OCI-LY1 (cell line): ENCODE measurements around the gene EPAS1.

Experiments used
- H2AFZ ChIP-seq: fragments of 200-600 bp; sonication (generic), shearing (Covaris generic); 2 replicates; pipeline ENCODE4 v1.6.0; 2014; ENCODE audit warnings: antibody characterized with exemption, mild to moderate bottlenecking, low read length
- H3F3A ChIP-seq: fragments of 200-600 bp; sonication (generic), shearing (Covaris generic); 2 replicates; pipeline ENCODE4 v1.6.0; 2014; ENCODE audit warnings: mild to moderate bottlenecking, antibody characterized with exemption, low read length, moderate library complexity; ENCODE audit not compliant: insufficient read depth
- H3K27ac ChIP-seq: fragments of 200-600 bp; sonication (generic); 2 replicates; pipeline ENCODE4 v1.5.1; 2014; ENCODE audit warnings: low read length, mixed run types, mild to moderate bottlenecking, low read depth; ENCODE audit not compliant: poor library complexity, severe bottlenecking
- H3K27me3 ChIP-seq: fragments of 200-600 bp; sonication (generic); 2 replicates; pipeline ENCODE4 v1.6.0; 2014; ENCODE audit warnings: antibody characterized with exemption, mild to moderate bottlenecking, low read length, moderate library complexity; ENCODE audit not compliant: insufficient read depth
- H3K36me3 ChIP-seq: fragments of 200-600 bp; sonication (generic); 2 replicates; pipeline ENCODE4 v1.6.1; 2014; ENCODE audit warnings: mild to moderate bottlenecking, antibody characterized with exemption, low read length, moderate library complexity, mixed read lengths; ENCODE audit not compliant: insufficient read depth
- H3K4me1 ChIP-seq: fragments of 200-600 bp; sonication (generic); 2 replicates; pipeline ENCODE4 v1.5.1; 2014; ENCODE audit warnings: mild to moderate bottlenecking, low read length, moderate library complexity; ENCODE audit not compliant: insufficient read depth, severe bottlenecking
- H3K4me2 ChIP-seq: fragments of 200-600 bp; sonication (generic), shearing (Covaris generic); 2 replicates; pipeline ENCODE4 v1.6.1; 2014; ENCODE audit warnings: low read length
- H3K4me3 ChIP-seq: fragments of 200-600 bp; sonication (generic); 2 replicates; pipeline ENCODE4 v1.5.1; 2014; ENCODE audit warnings: low read length, low read depth, mild to moderate bottlenecking, mixed read lengths; ENCODE audit not compliant: poor library complexity, severe bottlenecking
- H3K79me2 ChIP-seq: fragments of 200-600 bp; shearing (Covaris generic); 2 replicates; pipeline ENCODE4 v1.6.1; 2016; ENCODE audit warnings: mixed run types, low read length, mixed read lengths; ENCODE audit not compliant: insufficient read depth
- H3K9ac ChIP-seq: fragments of 200-600 bp; sonication (generic), shearing (Covaris generic); 2 replicates; pipeline ENCODE4 v1.6.1; 2014; ENCODE audit warnings: mild to moderate bottlenecking, low read length, mixed read lengths
- H3K9me2 ChIP-seq: fragments of 200-600 bp; sonication (generic), shearing (Covaris generic); 2 replicates; pipeline ENCODE4 v1.6.1; 2014; ENCODE audit warnings: low read depth, mild to moderate bottlenecking, low read length, mixed read lengths
- H3K9me3 ChIP-seq: fragments of 200-600 bp; shearing (Covaris generic); 2 replicates; pipeline ENCODE4 v1.6.1; 2014; ENCODE audit warnings: low read length, mixed read lengths
- H4K20me1 ChIP-seq: fragments of 200-600 bp; sonication (generic), shearing (Covaris generic); 2 replicates; pipeline ENCODE4 v1.6.0; 2016; ENCODE audit warnings: mild to moderate bottlenecking, low read length; ENCODE audit not compliant: insufficient read depth
- EZH2 ChIP-seq: fragments of 200-600 bp; sonication (generic), shearing (Covaris generic); IDR thresholded peaks from 2 replicates; pipeline ENCODE4 v1.8.0; 2017; ENCODE audit warnings: borderline replicate concordance, mixed run types, mild to moderate bottlenecking, antibody characterized with exemption, low read length, moderate library complexity, mixed read lengths
- TF ChIP-seq, protein P1 (sequence below): fragments of 200-600 bp; sonication (generic), shearing (Covaris generic); IDR thresholded peaks from 2 replicates; pipeline ENCODE4 v1.5.1; 2017; ENCODE audit warnings: mild to moderate bottlenecking, antibody characterized with exemption, low read length, moderate library complexity, mixed read lengths

Gene EPAS1

DNA sequence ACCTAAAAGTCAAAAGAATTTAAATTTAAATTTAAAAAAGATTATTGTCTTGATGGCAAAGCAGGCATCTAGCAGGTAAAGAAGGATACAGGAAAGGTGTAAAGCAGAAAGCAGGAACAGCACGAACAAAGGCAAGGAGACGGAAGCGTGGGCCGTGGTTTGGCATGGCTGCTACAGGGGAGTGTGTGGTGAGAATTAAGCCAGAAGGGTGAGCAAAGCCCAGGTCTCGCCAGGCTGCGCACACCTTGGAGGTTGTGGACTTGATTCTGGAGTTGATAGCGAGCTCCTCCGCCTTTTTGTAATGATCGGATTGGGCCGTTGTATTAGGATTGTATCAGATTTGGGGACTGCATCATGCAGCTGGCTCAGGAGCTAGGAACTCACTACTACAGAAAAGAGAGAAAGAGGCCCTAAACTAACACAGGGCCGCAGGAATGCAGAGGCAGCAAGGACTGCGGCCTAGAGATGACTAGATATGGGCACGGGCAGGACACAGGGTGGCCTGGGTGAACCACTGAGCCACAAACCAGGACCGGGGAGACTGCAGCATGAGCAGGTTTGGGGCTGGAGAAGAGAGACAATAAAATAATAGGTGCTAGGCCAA lies 110.7 kb downstream of the EPAS1 start:
- Histone ChIP-seq H3K9ac (no peak overlapping the region), H3K27ac (no peak overlapping the region), H3K4me2 (no peak overlapping the region), H3K9me2 (no peaks in the 10 kb centered on the region), H4K20me1 (no peaks in the 10 kb centered on the region), H3K4me1 (no peaks in the 10 kb centered on the region), H3K79me2 (no peaks in the 10 kb centered on the region), H2AFZ (no peak overlapping the region), H3K4me3 (no peak overlapping the region), H3K27me3 (peaks cover 16% of the 10 kb centered on the region; the same call in 1 of the 2 replicates), H3K9me3 (no peaks in the 10 kb centered on the region), H3K36me3 (no peaks in the 10 kb centered on the region), H3F3A (no peaks in the 10 kb centered on the region)
- no peak for TF ChIP-seq EZH2
- TF ChIP-seq, protein P1, sequence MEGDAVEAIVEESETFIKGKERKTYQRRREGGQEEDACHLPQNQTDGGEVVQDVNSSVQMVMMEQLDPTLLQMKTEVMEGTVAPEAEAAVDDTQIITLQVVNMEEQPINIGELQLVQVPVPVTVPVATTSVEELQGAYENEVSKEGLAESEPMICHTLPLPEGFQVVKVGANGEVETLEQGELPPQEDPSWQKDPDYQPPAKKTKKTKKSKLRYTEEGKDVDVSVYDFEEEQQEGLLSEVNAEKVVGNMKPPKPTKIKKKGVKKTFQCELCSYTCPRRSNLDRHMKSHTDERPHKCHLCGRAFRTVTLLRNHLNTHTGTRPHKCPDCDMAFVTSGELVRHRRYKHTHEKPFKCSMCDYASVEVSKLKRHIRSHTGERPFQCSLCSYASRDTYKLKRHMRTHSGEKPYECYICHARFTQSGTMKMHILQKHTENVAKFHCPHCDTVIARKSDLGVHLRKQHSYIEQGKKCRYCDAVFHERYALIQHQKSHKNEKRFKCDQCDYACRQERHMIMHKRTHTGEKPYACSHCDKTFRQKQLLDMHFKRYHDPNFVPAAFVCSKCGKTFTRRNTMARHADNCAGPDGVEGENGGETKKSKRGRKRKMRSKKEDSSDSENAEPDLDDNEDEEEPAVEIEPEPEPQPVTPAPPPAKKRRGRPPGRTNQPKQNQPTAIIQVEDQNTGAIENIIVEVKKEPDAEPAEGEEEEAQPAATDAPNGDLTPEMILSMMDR = no peak

DNA sequence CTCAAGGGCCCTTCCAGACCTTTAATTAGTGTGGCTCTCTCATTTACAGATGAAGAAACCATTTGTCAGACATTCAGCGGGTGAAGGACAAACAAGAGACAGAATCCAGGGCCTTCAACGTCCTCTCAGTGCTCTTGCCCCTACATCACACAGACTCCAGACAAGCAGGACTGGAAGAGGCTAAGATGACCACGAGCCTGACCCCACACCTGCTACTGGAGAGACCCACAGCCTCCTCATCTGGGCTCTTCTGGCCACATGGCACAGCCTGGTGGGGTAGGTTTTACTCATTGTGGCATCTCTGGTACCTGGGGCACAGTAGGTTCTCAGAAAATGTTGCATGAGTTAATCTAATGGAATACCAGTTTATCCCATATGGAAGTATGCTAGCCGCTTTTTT lies 112.5 kb downstream of the EPAS1 start:
- Histone ChIP-seq H3K9ac (no peak overlapping the region), H3K4me2 (no peak overlapping the region)

DNA sequence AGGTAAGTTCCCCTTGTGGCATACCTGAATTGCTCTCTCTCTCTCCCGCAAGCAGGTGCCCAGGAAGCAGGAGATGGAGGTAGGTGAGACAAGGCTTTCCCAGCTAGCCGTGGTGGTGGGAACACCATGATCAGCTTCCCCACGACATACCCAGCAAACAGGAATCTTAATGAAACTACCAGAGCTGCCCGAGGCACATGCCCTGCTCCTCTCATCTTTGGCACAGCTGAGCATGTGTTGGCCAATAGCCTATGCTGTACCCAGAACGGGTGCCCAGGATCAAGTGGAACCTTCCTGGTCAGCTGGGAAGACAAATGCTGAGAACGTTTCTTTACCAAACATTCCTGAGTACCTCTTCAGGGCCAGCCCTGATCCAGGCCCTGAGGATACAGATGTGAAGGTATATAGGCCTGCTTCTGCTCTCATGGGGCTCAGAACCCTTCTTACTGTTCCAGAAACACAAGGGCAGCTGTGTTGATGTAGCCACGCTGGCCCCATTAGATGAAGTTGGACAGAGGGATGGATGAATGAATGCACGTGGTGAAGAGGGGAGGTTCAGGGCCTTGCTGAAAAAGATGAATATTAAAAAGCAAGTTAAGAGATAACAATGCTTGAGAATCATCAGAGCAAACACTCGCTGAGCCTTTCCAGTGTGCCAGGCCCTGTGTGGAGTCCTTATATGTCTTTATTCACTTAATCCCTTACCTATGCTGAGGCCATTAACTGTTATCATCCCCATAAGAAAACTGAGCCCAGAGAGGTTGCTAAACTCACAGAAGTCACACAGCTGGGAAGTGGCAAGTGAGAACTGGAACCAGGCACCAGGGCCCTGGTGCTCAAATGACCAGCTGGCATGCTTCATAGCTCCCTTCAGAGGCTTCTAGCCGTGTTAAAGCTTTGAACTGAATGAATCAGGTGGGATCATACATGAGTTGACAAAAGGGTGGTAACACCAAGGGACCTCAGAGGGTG lies 113.4 kb downstream of the EPAS1 start:
- no peaks in the 10 kb centered on the region for H3K4me1 ChIP-seq
- no peaks in the 10 kb centered on the region for H3K36me3 ChIP-seq
- no peak overlapping the region for H3K27ac ChIP-seq
- H3K4me2 ChIP-seq = no peak overlapping the region
- H3K9me3 ChIP-seq = no peaks in the 10 kb centered on the region
- no peak overlapping the region for H3K9ac ChIP-seq
- TF ChIP-seq EZH2 = no peak
- TF ChIP-seq, protein P1 = no peak
- no peaks in the 10 kb centered on the region for H3F3A ChIP-seq
- peaks cover 11% of the 10 kb centered on the region; the same call in 1 of the 2 replicates for H3K27me3 ChIP-seq
- H4K20me1 ChIP-seq = no peaks in the 10 kb centered on the region
- H3K4me3 ChIP-seq = no peak overlapping the region
- H3K79me2 ChIP-seq = no peaks in the 10 kb centered on the region
- H2AFZ ChIP-seq = no peak overlapping the region
- H3K9me2 ChIP-seq = no peaks in the 10 kb centered on the region

More for the DNA sequence above, 112.5 kb downstream of the EPAS1 start:
- Histone ChIP-seq H3K9me2 (no peaks in the 10 kb centered on the region), H3K9me3 (no peaks in the 10 kb centered on the region), H4K20me1 (no peaks in the 10 kb centered on the region), H3K27ac (no peak overlapping the region), H3K79me2 (no peaks in the 10 kb centered on the region), H3K36me3 (no peaks in the 10 kb centered on the region), H3K27me3 (peaks cover 11% of the 10 kb centered on the region; the same call in 1 of the 2 replicates), H3F3A (no peaks in the 10 kb centered on the region), H3K4me3 (no peak overlapping the region), H2AFZ (no peak overlapping the region), H3K4me1 (no peaks in the 10 kb centered on the region)
- TF ChIP-seq EZH2 = no peak
- TF ChIP-seq, protein P1 = no peak
